Mucosa of descending colon (tissue), 3 donors: ENCODE results near the gene COL15A1. TPM values are rescaled to one million over a fixed set of nuclear protein-coding genes. Genes with fewer than 3 reads are reported as not detected.
"Not testable (repeated sequence)": the region's sequence is repeated elsewhere in the genome, so short reads cannot be mapped to it uniquely, and the experiment has no call there.

Experiments
- ATAC-seq: fragments of 200-7000 bp; cut with Tn5 transposase; one replicate; pipeline ENCODE4 v1.9.1; 2020; ENCODE audit warnings: mild to moderate bottlenecking, moderate library complexity
- DNase-seq, 3 donors: peaks; one replicate each; pipeline ENCODE4 v3.0.0-alpha.2; 2020
- H3K36me3 ChIP-seq: fragments of 200-600 bp; one replicate; pipeline ENCODE4 v1.8.0; 2021; ENCODE audit warnings: low read depth, mild to moderate bottlenecking
- H3K4me1 ChIP-seq: fragments of 200-600 bp; one replicate; pipeline ENCODE4 v1.8.0; 2021; ENCODE audit warnings: low read depth, mild to moderate bottlenecking
- H3K4me3 ChIP-seq: fragments of 200-600 bp; one replicate; pipeline ENCODE4 v1.8.0; 2021; ENCODE audit warnings: mild to moderate bottlenecking
- H3K9me3 ChIP-seq: fragments of 200-600 bp; one replicate; pipeline ENCODE4 v1.8.0; 2021; ENCODE audit warnings: mild to moderate bottlenecking
- intact Hi-C, 2 donors: fragments of 100-400 bp; cut with DNase I in 1 of 2; cut with micrococcal nuclease in 1 of 2; formaldehyde crosslinking; loops; one replicate each; pipeline versions ENCODE4 v1.11.0 to v1.11.1; 2022; cut with DNase I, micrococcal nuclease
- total RNA-seq, 3 donors: library from RNA; stranded (reverse); fragmentation: NEBNext Ultra II Directional in 2 of 3; extraction: Animal tissue kit (Norgen Biotek cat#: 25700) in 2 of 3; gene quantifications; one replicate each; pipeline versions ENCODE4 v1.2.1 to v1.2.4, GENCODE V29; 2021 to 2023
- TF ChIP-seq, protein P1 (sequence below): fragments of 200-600 bp; IDR thresholded peaks from one replicate; pipeline ENCODE4 v1.8.0; 2022; ENCODE audit warnings: antibody characterized with exemption, mild to moderate bottlenecking
- donor health status: DM: no; HTN: no; CAD: no; lungs with moderate emphysema.
- donor health status: DM: no; HTN: no; CAD: no.
- donor health status: DM: no; HTN: yes; CAD: no.

COL15A1 gene
- total RNA-seq, 3 donors from 2014 or later, result 4.2 to 43.4 (median 11.2) TPM

DNA sequence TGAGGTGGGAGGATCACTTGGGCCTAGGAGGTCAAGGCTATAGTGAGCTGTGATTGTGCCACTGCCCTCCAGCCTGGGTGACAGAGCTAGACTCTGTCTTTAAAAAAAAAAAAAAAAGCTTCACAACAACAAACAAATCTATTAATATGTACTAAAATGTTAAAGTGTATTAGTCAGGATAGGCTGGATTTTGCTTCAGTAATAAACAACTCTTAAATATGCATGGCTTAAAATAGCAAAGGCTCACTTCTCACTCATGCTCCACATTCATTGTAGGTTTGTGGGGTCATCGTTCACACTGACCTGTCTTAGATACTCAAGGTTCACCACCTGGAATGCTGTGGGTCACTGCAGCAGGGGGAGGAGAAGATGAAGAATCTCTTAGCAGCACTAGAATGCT, 33.8 kb upstream of the COL15A1 start:
- Histone ChIP-seq H3K4me1 (no peaks in the 10 kb centered on the region), H3K36me3 (no peaks in the 10 kb centered on the region), H3K9me3 (no peaks in the 10 kb centered on the region), H3K4me3 (no peak overlapping the region)
- no peak for DNase-seq
- no peak for ATAC-seq
- intact Hi-C loops, result no loop called here
- TF ChIP-seq, protein P1, sequence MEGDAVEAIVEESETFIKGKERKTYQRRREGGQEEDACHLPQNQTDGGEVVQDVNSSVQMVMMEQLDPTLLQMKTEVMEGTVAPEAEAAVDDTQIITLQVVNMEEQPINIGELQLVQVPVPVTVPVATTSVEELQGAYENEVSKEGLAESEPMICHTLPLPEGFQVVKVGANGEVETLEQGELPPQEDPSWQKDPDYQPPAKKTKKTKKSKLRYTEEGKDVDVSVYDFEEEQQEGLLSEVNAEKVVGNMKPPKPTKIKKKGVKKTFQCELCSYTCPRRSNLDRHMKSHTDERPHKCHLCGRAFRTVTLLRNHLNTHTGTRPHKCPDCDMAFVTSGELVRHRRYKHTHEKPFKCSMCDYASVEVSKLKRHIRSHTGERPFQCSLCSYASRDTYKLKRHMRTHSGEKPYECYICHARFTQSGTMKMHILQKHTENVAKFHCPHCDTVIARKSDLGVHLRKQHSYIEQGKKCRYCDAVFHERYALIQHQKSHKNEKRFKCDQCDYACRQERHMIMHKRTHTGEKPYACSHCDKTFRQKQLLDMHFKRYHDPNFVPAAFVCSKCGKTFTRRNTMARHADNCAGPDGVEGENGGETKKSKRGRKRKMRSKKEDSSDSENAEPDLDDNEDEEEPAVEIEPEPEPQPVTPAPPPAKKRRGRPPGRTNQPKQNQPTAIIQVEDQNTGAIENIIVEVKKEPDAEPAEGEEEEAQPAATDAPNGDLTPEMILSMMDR, result no peak

DNA sequence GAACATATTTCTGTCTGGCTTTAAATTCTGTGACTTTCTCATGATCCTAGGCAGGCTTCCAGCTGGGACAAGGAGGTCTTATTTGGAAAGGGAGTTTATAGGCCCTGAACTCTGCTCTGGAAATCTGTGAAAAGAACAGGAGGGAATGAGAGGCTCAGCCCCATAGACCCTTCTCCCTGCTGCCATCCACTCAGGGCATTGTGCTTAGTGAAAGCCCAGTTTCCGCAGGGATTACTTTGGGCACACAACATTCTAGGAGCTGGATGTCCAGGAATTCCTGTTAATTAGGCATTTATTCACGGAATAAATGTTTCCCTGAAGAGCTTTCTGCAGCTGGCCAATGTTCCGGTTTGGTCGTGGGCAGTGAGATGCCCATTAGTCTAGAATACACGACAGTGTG, 32.7 kb upstream of the COL15A1 start:
- intact Hi-C loops, result no loop called here
- no peaks in the 10 kb centered on the region for H3K36me3 ChIP-seq
- DNase-seq (no peak), ATAC-seq (no peak)
- H3K4me1 ChIP-seq, result no peaks in the 10 kb centered on the region
- H3K9me3 ChIP-seq, result no peaks in the 10 kb centered on the region
- no peak overlapping the region for H3K4me3 ChIP-seq
- TF ChIP-seq, protein P1, result no peak

DNA sequence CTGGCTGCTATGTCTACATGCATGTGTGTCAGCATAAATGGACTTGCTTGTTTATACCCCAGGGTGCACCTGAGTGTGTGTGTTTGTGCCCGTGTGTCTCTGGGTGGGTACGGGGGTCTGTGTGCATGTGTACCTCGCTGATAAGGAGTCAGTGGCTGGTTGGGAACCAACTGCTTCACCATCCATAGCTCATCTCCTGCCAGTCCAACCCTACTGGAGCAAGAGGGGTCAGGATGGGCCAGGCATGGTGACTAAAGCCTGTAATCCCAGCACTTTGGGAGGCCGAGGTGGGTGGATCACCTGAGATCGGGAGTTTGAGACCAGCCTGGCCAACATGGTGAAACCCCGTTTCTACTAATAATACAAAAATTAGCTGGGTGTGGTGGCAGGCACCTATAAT, 32.0 kb upstream of the COL15A1 start:
- H3K4me3 ChIP-seq, intact Hi-C loops, H3K9me3 ChIP-seq, H3K36me3 ChIP-seq, DNase-seq, H3K4me1 ChIP-seq, ATAC-seq: not testable (repeated sequence)

DNA sequence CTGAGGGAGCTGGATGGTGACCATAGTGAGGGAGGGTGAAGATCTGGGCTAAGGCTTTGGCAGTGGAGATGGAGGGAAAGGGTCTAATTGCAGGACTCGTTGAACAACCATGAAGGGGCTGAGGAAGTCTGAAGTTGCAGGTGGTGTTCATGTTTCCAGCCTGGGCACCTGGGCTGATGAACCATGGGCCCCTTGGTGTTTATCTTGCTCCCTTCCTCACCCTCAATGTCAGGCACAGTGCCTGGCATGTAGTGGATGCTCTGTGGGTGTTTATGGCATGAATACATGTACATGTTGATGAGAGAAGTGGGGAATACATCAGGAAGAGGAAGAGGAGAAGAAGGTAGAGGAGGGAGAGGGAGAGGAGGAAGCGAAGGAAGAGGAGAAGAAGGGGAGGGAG, 31.3 kb upstream of the COL15A1 start:
- intact Hi-C loops, result no loop called here
- H3K9me3 ChIP-seq, result no peaks in the 10 kb centered on the region
- no peak for ATAC-seq
- H3K36me3 ChIP-seq, result no peaks in the 10 kb centered on the region
- H3K4me1 ChIP-seq, result no peaks in the 10 kb centered on the region
- H3K4me3 ChIP-seq, result no peak overlapping the region
- TF ChIP-seq, protein P1, result no peak
- no peak for DNase-seq

DNA sequence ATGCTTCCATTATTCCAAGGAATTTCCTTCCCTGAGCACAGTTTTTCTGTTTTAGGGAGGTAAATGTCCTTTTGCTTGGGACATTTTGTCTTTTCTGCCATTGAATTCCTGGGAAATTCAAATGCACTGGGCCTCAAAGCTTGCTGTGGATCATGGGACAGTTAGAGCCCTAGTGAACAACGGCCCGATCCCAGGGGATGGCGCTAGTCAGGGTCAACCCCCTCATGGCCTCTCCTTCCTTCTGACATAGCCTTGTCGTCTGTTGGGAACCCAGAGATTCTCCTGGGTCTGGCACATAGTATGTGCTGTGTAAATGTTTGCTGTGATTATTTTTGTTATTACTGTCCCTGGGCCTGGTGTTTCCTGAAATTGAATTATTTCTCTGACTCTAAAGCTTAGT, 30.7 kb upstream of the COL15A1 start:
- Histone ChIP-seq H3K4me3 (no peak overlapping the region), H3K9me3 (no peaks in the 10 kb centered on the region), H3K4me1 (no peaks in the 10 kb centered on the region), H3K36me3 (no peaks in the 10 kb centered on the region)
- intact Hi-C loops, result no loop called here
- TF ChIP-seq, protein P1, result no peak
- DNase-seq, result no peak
- no peak for ATAC-seq

DNA sequence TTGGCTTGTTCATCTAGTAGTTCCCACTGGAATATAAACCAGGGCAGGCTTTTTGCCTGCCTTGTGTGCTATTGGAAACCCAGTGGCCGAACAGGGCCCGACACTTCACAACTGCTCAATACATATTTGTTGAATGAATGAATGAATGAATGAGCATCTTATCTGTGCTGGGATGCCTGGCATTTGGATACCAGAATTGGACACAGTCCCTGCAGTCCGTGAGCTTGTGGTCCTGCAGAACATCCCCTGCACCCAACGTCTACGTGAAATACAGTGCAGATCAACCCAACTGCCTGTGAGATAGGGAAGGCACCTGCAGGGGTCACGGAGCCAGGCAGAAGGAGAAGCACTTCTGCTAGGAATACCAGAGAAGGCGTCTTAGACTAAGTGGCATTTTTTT, 30.0 kb upstream of the COL15A1 start:
- TF ChIP-seq, protein P1, result no peak
- Histone ChIP-seq H3K4me1 (no peaks in the 10 kb centered on the region), H3K9me3 (no peaks in the 10 kb centered on the region), H3K36me3 (no peaks in the 10 kb centered on the region), H3K4me3 (no peak overlapping the region)
- DNase-seq (no peak), ATAC-seq (no peak)
- intact Hi-C loops, result no loop called here
